Measurements from ENCODE around the gene SDF2L1.

GRCh38 chr22:21615731-21616130 is 26.4 kb upstream of the SDF2L1 start:
- TF ChIP-seq CTCF (IDR thresholded peaks at IDR 0.05; ENCODE audit: low read length), result no peak
- no peak for TF ChIP-seq EZH2 (IDR thresholded peaks at IDR 0.05; ENCODE audit: borderline replicate concordance, low read length)

All from OCI-LY1 (cell line).